K562 (cell line): ENCODE data around the gene MRM3. TPM values are rescaled to one million over a fixed set of nuclear protein-coding genes. Genes with fewer than 3 reads are reported as not detected.

Experiments
- ATAC-seq: fragments of 200-7000 bp; cut with Tn5 transposase; 3 replicates; pipeline ENCODE4 v1.9.1; 2020; ENCODE audit warnings: moderate library complexity
- BruUV-seq: library from RNA; stranded (reverse); fragments of 400-500 nt; replicated peaks from 2 replicates; lab custom pipeline; 2021; lab: Mats Ljungman, UMichigan
- CTCF ChIA-PET: fragments of 300-600 bp; formaldehyde crosslinking; extraction: SDS; loops from one replicate; lab custom pipeline; 2021; ENCODE audit warnings: low intra/inter-chr PET ratio; lab: Yijun Ruan, JAX
- POLR2A ChIA-PET: fragments of 300-600, 350-650 bp; sonication (Branson Sonifier 250); formaldehyde crosslinking; extraction: SDS; loops from one replicate; lab custom pipeline; 2021; ENCODE audit warnings: antibody characterized with exemption, inconsistent platforms; lab: Yijun Ruan, JAX
- DNase-seq, 4 experiments: peaks; one replicate each; pipeline versions ENCODE4 v3.0.0 to v3.0.0-alpha.2; 2011 to 2018; ENCODE audit warnings: low spot score in 3 of 4, mixed read lengths in 3 of 4; ENCODE audit errors: extremely low read depth in 1 of 4
- FAIRE-seq: peaks from 2 replicates; lab custom pipeline; 2011; peaks lifted over from hg19 to GRCh38; lab: Jason Lieb, UNC
- H2AFZ ChIP-seq: 2 replicates; pipeline ENCODE4 v1.6.0; 2011; ENCODE audit warnings: low read depth, low read length, control low read depth, inconsistent platforms
- H3K27ac ChIP-seq: fragments of 200-600 bp; 3 replicates; pipeline ENCODE4 v1.8.0; 2011; ENCODE audit warnings: low read depth, mild to moderate bottlenecking, control low read depth, inconsistent platforms, low read length, moderate library complexity, mixed read lengths; ENCODE audit errors: extremely low read depth
- H3K27me3 ChIP-seq, 2 experiments: fragments of 300-600 bp in 1 of 2; 2 replicates in 1 of 2; 3 replicates in 1 of 2; pipeline versions ENCODE4 v1.6.0 to v1.8.0; 2011; ENCODE audit warnings: inconsistent platforms in 2 of 2, low read length in 2 of 2, mild to moderate bottlenecking in 1 of 2, mixed read lengths in 1 of 2, moderate library complexity in 1 of 2; ENCODE audit not compliant: control insufficient read depth in 2 of 2, insufficient read depth in 2 of 2
- H3K36me3 ChIP-seq: fragments of 300-600 bp; 3 replicates; pipeline ENCODE4 v1.8.0; 2011; ENCODE audit warnings: mild to moderate bottlenecking, low read length, inconsistent platforms; ENCODE audit not compliant: control insufficient read depth, insufficient read depth
- H3K4me1 ChIP-seq, 2 experiments: fragments of 200-600 bp in 1 of 2; replicated peaks in 1 of 2; 2 replicates in 1 of 2; 3 replicates in 1 of 2; pipeline versions ENCODE4 v1.5.1 to v1.8.0; 2011; ENCODE audit warnings: inconsistent platforms in 2 of 2, low read length in 2 of 2, mild to moderate bottlenecking in 1 of 2, mixed read lengths in 1 of 2, moderate library complexity in 1 of 2; ENCODE audit not compliant: control insufficient read depth in 2 of 2, insufficient read depth in 2 of 2
- H3K4me2 ChIP-seq: 2 replicates; pipeline ENCODE4 v1.6.1; 2011; ENCODE audit warnings: low read length, control low read depth, inconsistent platforms, mixed read lengths; ENCODE audit not compliant: insufficient read depth
- H3K4me3 ChIP-seq: fragments of 200-600 bp; sonication (generic), shearing (Covaris generic); 2 replicates; pipeline ENCODE4 v1.5.1; 2016; ENCODE audit warnings: control low read depth, inconsistent platforms
- H3K79me2 ChIP-seq: fragments of 200-600 bp; 3 replicates; pipeline ENCODE4 v1.8.0; 2011; ENCODE audit warnings: low read length, inconsistent platforms; ENCODE audit not compliant: control insufficient read depth, insufficient read depth
- H3K9ac ChIP-seq, 2 experiments: 2 replicates each; pipeline versions ENCODE4 v1.6.0 to v1.6.1; 2011; ENCODE audit warnings: low read depth in 2 of 2, low read length in 2 of 2, control low read depth in 1 of 2, inconsistent platforms in 1 of 2, mild to moderate bottlenecking in 1 of 2, mixed read lengths in 1 of 2; ENCODE audit not compliant: insufficient read depth in 1 of 2
- H3K9me1 ChIP-seq: one replicate; pipeline ENCODE4 v1.6.0; 2011; ENCODE audit warnings: inconsistent platforms, mild to moderate bottlenecking, low read length, moderate library complexity; ENCODE audit not compliant: control insufficient read depth, insufficient read depth
- H3K9me3 ChIP-seq: replicated peaks from 2 replicates; pipeline ENCODE4 v1.5.1; 2011; ENCODE audit warnings: low read depth, low read length, inconsistent platforms; ENCODE audit not compliant: control insufficient read depth, insufficient read depth
- H4K20me1 ChIP-seq: replicated peaks from 2 replicates; pipeline ENCODE4 v1.6.1; 2011; ENCODE audit warnings: low read length, inconsistent platforms, mixed read lengths; ENCODE audit not compliant: control insufficient read depth, insufficient read depth
- GATAD2B ChIP-seq: fragments of 450-650 bp; IDR thresholded peaks from 2 replicates; pipeline ENCODE4 v1.6.1; 2017; ENCODE audit warnings: mild to moderate bottlenecking, borderline replicate concordance
- MAFG ChIP-seq: fragments of 450-650 bp; conservative IDR thresholded peaks from 2 replicates; pipeline ENCODE4 v1.6.1; 2016; ENCODE audit warnings: missing genetic modification characterization, missing compliant biosample characterization
- MEF2D ChIP-seq: conservative IDR thresholded peaks from 2 replicates; pipeline ENCODE4 v1.6.1; 2016; ENCODE audit warnings: low read depth, missing genetic modification characterization, missing compliant biosample characterization
- NBN ChIP-seq: fragments of 450-650 bp; IDR thresholded peaks from 2 replicates; pipeline ENCODE4 v1.6.1; 2016; ENCODE audit warnings: low read depth, mild to moderate bottlenecking
- NCOR1 ChIP-seq: fragments of 450-650 bp; IDR thresholded peaks from 2 replicates; pipeline ENCODE4 v1.6.1; 2016; ENCODE audit warnings: mild to moderate bottlenecking, moderate library complexity
- PHF20 ChIP-seq: fragments of 450-650 bp; IDR thresholded peaks from 2 replicates; pipeline ENCODE4 v1.6.1; 2018; ENCODE audit not compliant: partially characterized antibody
- POU5F1 ChIP-seq: fragments of 150-350 bp; IDR thresholded peaks from 2 replicates; pipeline ENCODE4 v1.6.1; 2014; ENCODE audit warnings: borderline replicate concordance, low read length, low read depth, mild to moderate bottlenecking; ENCODE audit not compliant: partially characterized antibody
- SAP30 ChIP-seq: fragments of 200-600 bp; sonication (generic); IDR thresholded peaks from 2 replicates; pipeline ENCODE4 v1.6.1; 2012; ENCODE audit warnings: borderline replicate concordance, low read depth, mild to moderate bottlenecking, moderate library complexity, low read length, control low read depth, inconsistent platforms; ENCODE audit not compliant: insufficient read depth, poor library complexity, severe bottlenecking
- SMARCA4 ChIP-seq: fragments of 450-650 bp; IDR thresholded peaks from 2 replicates; pipeline ENCODE4 v1.6.1; 2016
- ZNF175 ChIP-seq: fragments of 200-800 bp; sonication (Bioruptor generic); IDR thresholded peaks from 2 replicates; pipeline ENCODE4 v1.6.1; 2016; ENCODE audit warnings: low read depth, mild to moderate bottlenecking, missing genetic modification characterization, missing compliant biosample characterization
- ZNF79 ChIP-seq: fragments of 250-450 bp; sonication (Bioruptor Pico); IDR thresholded peaks from 2 replicates; pipeline ENCODE4 v1.4.0; 2020; ENCODE audit warnings: low read depth, mild to moderate bottlenecking, moderate library complexity
- WGBS: fragments of 100-300 bp; shearing (Covaris generic); methylation state at CpG from one replicate; pipeline ENCODE4 v1.1.6; 2016; ENCODE audit warnings: low coverage, mixed read lengths; ENCODE audit not compliant: insufficient coverage; ENCODE audit errors: missing lambda C conversion rate; 5-methylcytosine and 5-hydroxymethylcytosine counted together
- in situ Hi-C: fragments of 300-500 bp; cut with MboI; formaldehyde crosslinking; loops from 4 replicates; pipeline ENCODE4 v1.15.0; 2018; ENCODE audit warnings: inconsistent platforms, mixed read lengths
- intact Hi-C: fragments of 100-400 bp; cut with micrococcal nuclease; formaldehyde crosslinking; loops from 2 replicates; pipeline ENCODE4 v1.14.2; 2022
- polyA plus RNA-seq, 8 experiments: library from polyadenylated mRNA; depleted of rRNA in 4 of 8; stranded (reverse) in 5 of 8; unstranded in 3 of 8; fragments of >200 nt; fragmentation: Nextera tagmentation in 2 of 8; fragmentation: Illumina TruSeq in 1 of 8; extraction: Ambion mirVana in 2 of 8; extraction: Trizol in 1 of 8; gene quantifications; 2 replicates each; pipeline versions ENCODE4 v1.2.1 to v1.2.3, GENCODE V29; 2011 to 2014; ENCODE audit warnings: inconsistent platforms in 1 of 8, missing spikeins in 1 of 8
- total RNA-seq, 7 experiments: library from RNA; depleted of rRNA in 6 of 7; stranded (reverse); fragments of >200 nt in 6 of 7; fragmentation: Illumina TruSeq in 2 of 7; extraction: Trizol in 2 of 7; gene quantifications; 2 replicates each; pipeline versions ENCODE4 v1.2.1 to v1.2.3, GENCODE V29; 2011 to 2021; ENCODE audit warnings: low replicate concordance in 1 of 7
- TF ChIP-seq, protein P1 (sequence below): fragments of 250-450 bp; sonication (Bioruptor Pico); IDR thresholded peaks from 2 replicates; pipeline ENCODE4 v1.4.0; 2020; ENCODE audit warnings: mild to moderate bottlenecking, moderate library complexity
- TF ChIP-seq, protein P2 (sequence below): fragments of 450-650 bp; conservative IDR thresholded peaks from 2 replicates; pipeline ENCODE4 v1.6.1; 2016; ENCODE audit warnings: missing genetic modification characterization, low read depth, mild to moderate bottlenecking, missing compliant biosample characterization, moderate library complexity

MRM3 gene
- total and polyA plus RNA-seq, 9 of the 15 experiments (the other 6 are each of a cell fraction or from before 2014, with no cell fraction given), result 2.4 to 24.8 (median 18.3) TPM

DNA sequence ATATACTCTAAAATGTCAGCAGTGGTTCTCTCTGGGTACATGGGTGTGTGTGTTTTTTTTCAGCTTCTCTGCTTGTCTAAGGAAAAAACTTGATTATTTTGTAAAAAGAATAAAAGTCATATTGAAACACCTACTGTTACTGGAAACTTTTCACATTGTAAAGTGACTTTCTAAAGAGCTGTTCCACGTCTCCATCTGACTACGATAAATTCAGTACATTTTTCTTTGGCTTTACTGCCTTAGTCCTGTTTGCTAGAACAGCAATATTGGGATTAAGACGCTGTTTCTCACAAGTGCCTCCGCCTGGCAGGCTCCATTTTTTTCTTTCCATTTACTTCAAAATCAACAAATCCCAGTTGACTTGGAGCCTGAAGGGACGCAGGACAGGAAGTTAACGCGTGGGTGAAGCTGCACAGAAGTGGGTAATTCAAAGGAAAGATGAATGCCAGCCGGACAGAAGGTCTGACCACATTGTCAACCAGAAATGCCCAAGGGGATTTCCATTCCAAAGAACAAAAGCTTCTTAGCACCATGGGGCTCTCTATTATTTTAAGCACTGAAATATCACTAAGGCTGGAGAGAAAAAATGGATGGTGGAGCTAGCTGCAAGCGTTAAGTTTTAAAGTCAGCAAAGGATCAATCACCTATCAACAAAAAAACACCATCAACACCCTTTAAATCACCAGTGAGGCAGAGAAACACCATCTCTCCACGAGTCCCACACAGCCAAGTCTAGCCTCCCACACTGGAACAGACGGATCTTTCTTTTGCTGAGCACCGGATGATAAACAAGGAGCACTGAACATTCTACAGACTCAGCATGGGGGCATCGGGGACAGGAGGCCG, 8.5 kb upstream of the MRM3 start:
- no TSS peak for BruUV-seq
- POLR2A ChIA-PET, result no interaction called here
- Histone ChIP-seq H3K4me2 (no peak overlapping the region), H3K9me3 (no peaks in the 10 kb centered on the region), H3K79me2 (no peaks in the 10 kb centered on the region), H3K4me1 (no peaks in the 10 kb centered on the region), H3K9ac (no peak overlapping the region), H3K27me3 (no peaks in the 10 kb centered on the region), H3K36me3 (peaks cover 92% of the 10 kb centered on the region), H3K9me1 (no peaks in the 10 kb centered on the region), H4K20me1 (no peaks in the 10 kb centered on the region), H2AFZ (no peak overlapping the region), H3K4me3 (no peak overlapping the region), H3K27ac (no peak overlapping the region)
- intact Hi-C loops, result no loop called here
- 91% methylated on average over 12 of the region's 14 CpGs for whole genome bisulfite sequencing
- in situ Hi-C loops, result no loop called here
- no peak for DNase-seq
- FAIRE-seq, result no peak
- ATAC-seq, result no peak
- CTCF ChIA-PET, result no interaction called here
- TF ChIP-seq ZNF175 (CRISPR knock-in tag) (no peak), NCOR1 (no peak), PHF20 (no peak), ZNF79 (no peak), POU5F1 (no peak), GATAD2B (no peak), NBN (no peak), SAP30 (no peak), SMARCA4 (no peak), MEF2D (tag) (no peak), MAFG (tag) (no peak)
- TF ChIP-seq, protein P1, sequence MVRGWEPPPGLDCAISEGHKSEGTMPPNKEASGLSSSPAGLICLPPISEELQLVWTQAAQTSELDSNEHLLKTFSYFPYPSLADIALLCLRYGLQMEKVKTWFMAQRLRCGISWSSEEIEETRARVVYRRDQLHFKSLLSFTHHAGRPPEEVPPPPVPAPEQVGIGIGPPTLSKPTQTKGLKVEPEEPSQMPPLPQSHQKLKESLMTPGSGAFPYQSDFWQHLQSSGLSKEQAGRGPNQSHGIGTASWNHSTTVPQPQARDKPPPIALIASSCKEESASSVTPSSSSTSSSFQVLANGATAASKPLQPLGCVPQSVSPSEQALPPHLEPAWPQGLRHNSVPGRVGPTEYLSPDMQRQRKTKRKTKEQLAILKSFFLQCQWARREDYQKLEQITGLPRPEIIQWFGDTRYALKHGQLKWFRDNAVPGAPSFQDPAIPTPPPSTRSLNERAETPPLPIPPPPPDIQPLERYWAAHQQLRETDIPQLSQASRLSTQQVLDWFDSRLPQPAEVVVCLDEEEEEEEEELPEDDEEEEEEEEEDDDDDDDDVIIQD (CRISPR knock-in tag), result no peak
- TF ChIP-seq, protein P2, sequence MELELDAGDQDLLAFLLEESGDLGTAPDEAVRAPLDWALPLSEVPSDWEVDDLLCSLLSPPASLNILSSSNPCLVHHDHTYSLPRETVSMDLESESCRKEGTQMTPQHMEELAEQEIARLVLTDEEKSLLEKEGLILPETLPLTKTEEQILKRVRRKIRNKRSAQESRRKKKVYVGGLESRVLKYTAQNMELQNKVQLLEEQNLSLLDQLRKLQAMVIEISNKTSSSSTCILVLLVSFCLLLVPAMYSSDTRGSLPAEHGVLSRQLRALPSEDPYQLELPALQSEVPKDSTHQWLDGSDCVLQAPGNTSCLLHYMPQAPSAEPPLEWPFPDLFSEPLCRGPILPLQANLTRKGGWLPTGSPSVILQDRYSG, result no peak
